Lung (tissue), 12 donors: ENCODE measurements around the gene POMGNT2. TPM values are rescaled to one million over a fixed set of nuclear protein-coding genes. Genes with fewer than 3 reads are reported as not detected.

Source experiments
- ATAC-seq: fragments of 200-7000 bp; cut with Tn5 transposase; one replicate; pipeline ENCODE4 v1.9.1; 2020; ENCODE audit warnings: moderate number of reproducible peaks; ENCODE audit not compliant: insufficient read depth, low FRiP score
- DNase-seq, 3 donors: peaks; one replicate each; pipeline ENCODE4 v3.0.0-alpha.2; 2013 to 2017
- H3K27ac ChIP-seq, 2 donors: one replicate each; pipeline ENCODE4 v1.5.1; 2013; ENCODE audit warnings: mild to moderate bottlenecking in 2 of 2, moderate library complexity in 2 of 2, control low read depth in 1 of 2, inconsistent platforms in 1 of 2, low read depth in 1 of 2, low read length in 1 of 2
- H3K27me3 ChIP-seq, 3 donors: one replicate each; pipeline ENCODE4 v1.5.1; 2013; ENCODE audit warnings: low read length in 2 of 3; ENCODE audit not compliant: control insufficient read depth in 3 of 3, insufficient read depth in 3 of 3
- H3K36me3 ChIP-seq, 4 donors: one replicate each; pipeline ENCODE4 v1.5.1; 2013; ENCODE audit warnings: low read length in 4 of 4, mild to moderate bottlenecking in 1 of 4, moderate library complexity in 1 of 4; ENCODE audit not compliant: control insufficient read depth in 4 of 4, insufficient read depth in 4 of 4
- H3K4me1 ChIP-seq, 5 donors: one replicate each; pipeline ENCODE4 v1.5.1; 2013; ENCODE audit warnings: low read length in 5 of 5, mild to moderate bottlenecking in 2 of 5, moderate library complexity in 1 of 5; ENCODE audit not compliant: control insufficient read depth in 5 of 5, insufficient read depth in 5 of 5
- H3K4me3 ChIP-seq: one replicate; pipeline ENCODE4 v1.5.1; 2013; ENCODE audit warnings: mild to moderate bottlenecking, control low read depth, moderate library complexity
- H3K9ac ChIP-seq, 2 donors: one replicate each; pipeline ENCODE4 v1.5.1; 2013; ENCODE audit warnings: low read length in 2 of 2, control low read depth in 1 of 2; ENCODE audit not compliant: insufficient read depth in 1 of 2
- H3K9me3 ChIP-seq, 4 donors: one replicate each; pipeline ENCODE4 v1.5.1; 2013; ENCODE audit warnings: low read length in 3 of 4, mild to moderate bottlenecking in 1 of 4, moderate library complexity in 1 of 4; ENCODE audit not compliant: control insufficient read depth in 4 of 4, insufficient read depth in 3 of 4
- WGBS, 2 donors: extraction: QIAGEN DNeasy Blood & Tissue Kit; methylation state at CpG; one replicate each; pipeline ENCODE4 v1.1.7; 2013; 5-methylcytosine and 5-hydroxymethylcytosine counted together
- polyA plus RNA-seq, 2 donors: library from polyadenylated mRNA; stranded (reverse); fragments of 200-250 nt; gene quantifications; one replicate each; pipeline ENCODE4 v1.2.1, GENCODE V29; 2013
- total RNA-seq, 2 donors: library from RNA; depleted of rRNA in 1 of 2; stranded (reverse); fragments of >200 nt in 1 of 2; gene quantifications; one replicate each; pipeline ENCODE4 v1.2.1, GENCODE V29; 2014 to 2021
- TF ChIP-seq, protein P1 (sequence below): IDR thresholded peaks from 2 replicates; pipeline ENCODE4 v1.5.1; 2012; ENCODE audit warnings: mild to moderate bottlenecking; ENCODE audit errors: control extremely low read depth, extremely low read depth
- donor health status: control.
- donor health status: control.
- donor health status: Bipolar disorder and iron deficiency.
- donor health status: healthy.
- donor health status: DM: yes; HTN: yes; CAD: no.

POMGNT2 gene
- total and polyA plus RNA-seq, 4 donors = 5.8 to 15.7 (median 13.1) TPM

DNA sequence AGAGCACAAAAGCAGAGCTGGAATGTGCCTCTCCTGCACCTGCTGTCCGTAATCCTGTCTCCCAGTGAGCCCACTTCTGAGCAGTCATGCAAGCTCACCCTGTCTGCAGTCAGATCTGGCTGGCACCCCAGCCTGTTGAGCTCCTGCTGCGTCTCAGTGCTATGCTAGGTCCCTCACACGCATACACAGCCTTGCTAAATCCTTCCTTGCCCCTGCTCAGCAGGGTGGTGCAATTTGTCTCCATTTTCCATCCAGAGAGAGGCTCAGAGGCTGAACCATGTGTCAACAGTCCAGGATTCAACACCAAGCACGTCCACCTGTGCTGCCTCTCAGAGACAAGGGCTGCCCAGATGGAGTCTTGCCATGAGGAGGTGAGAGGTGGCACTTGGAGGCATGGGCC, 11.0 kb downstream of the POMGNT2 start:
- DNase-seq = no peak
- 89 to 92% methylated on average over 4 of the region's 4 CpGs for WGBS, 2 donors
- Histone ChIP-seq H3K4me1 (peaks cover 0 to 3% (median 0%) of the 10 kb centered on the region in 5 donors), H3K36me3 (no peaks in the 10 kb centered on the region), H3K9ac (no peak overlapping the region), H3K9me3 (no peaks in the 10 kb centered on the region), H3K4me3 (no peak overlapping the region), H3K27me3 (no peaks in the 10 kb centered on the region), H3K27ac (no peak overlapping the region)
- TF ChIP-seq, protein P1, sequence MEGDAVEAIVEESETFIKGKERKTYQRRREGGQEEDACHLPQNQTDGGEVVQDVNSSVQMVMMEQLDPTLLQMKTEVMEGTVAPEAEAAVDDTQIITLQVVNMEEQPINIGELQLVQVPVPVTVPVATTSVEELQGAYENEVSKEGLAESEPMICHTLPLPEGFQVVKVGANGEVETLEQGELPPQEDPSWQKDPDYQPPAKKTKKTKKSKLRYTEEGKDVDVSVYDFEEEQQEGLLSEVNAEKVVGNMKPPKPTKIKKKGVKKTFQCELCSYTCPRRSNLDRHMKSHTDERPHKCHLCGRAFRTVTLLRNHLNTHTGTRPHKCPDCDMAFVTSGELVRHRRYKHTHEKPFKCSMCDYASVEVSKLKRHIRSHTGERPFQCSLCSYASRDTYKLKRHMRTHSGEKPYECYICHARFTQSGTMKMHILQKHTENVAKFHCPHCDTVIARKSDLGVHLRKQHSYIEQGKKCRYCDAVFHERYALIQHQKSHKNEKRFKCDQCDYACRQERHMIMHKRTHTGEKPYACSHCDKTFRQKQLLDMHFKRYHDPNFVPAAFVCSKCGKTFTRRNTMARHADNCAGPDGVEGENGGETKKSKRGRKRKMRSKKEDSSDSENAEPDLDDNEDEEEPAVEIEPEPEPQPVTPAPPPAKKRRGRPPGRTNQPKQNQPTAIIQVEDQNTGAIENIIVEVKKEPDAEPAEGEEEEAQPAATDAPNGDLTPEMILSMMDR = no peak
- no peak for ATAC-seq

DNA sequence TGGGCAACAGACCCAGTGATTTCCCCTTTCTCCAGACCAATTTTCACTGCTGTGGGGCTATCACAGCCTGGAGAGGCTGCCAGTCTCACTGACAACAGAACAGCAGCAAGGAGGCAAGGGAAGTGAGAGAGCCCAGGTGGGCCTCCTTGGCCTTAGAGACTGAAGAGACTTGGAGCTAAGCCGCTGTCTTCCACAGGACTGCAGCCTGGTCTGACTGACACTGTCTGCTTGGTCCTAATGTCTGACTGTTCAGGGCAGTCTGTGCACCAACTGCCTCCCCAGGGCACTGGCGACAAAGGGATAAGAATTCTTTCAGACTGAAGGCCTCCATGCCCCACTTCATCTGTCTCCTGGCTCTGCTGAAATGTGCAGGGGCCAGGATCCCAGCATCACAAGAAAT, 11.5 kb downstream of the POMGNT2 start:
- Histone ChIP-seq H3K9ac (no peak overlapping the region), H3K4me3 (no peak overlapping the region), H3K27me3 (no peaks in the 10 kb centered on the region), H3K27ac (no peak overlapping the region), H3K9me3 (no peaks in the 10 kb centered on the region), H3K36me3 (no peaks in the 10 kb centered on the region), H3K4me1 (peaks cover 0 to 3% (median 0%) of the 10 kb centered on the region in 5 donors)
- 91 to 96% methylated on average over 2 of the region's 2 CpGs for WGBS, 2 donors
- ATAC-seq (no peak), DNase-seq (no peak)
- TF ChIP-seq, protein P1 = no peak

DNA sequence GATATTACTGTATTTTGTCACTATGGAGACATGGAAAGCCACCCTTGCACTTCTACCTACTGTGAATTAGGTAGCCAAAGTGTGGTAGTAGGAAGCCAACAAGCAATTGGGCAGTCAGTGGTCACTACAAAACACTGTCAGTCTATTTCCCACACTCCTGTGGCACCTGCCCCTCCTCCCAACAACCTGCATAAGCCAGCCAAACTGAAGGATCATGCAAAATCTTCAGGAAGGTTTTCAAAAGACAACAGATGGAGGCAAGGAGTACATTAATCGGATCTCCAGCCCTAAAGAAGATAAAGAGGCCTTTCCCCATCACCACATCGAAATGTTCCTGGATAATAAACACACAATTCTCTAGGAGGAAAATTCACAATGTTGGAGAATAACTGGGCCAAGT, 11.9 kb downstream of the POMGNT2 start:
- no peak for ATAC-seq
- no peaks in the 10 kb centered on the region for H3K9me3 ChIP-seq
- WGBS, 2 donors = 92 to 98% methylated on average over 2 of the region's 2 CpGs
- no peak overlapping the region for H3K9ac ChIP-seq
- no peak for DNase-seq
- H3K36me3 ChIP-seq = no peaks in the 10 kb centered on the region
- H3K27me3 ChIP-seq = no peaks in the 10 kb centered on the region
- peaks cover 0 to 3% (median 0%) of the 10 kb centered on the region in 5 donors for H3K4me1 ChIP-seq
- H3K4me3 ChIP-seq = no peak overlapping the region
- no peak overlapping the region for H3K27ac ChIP-seq
- TF ChIP-seq, protein P1 = no peak

DNA sequence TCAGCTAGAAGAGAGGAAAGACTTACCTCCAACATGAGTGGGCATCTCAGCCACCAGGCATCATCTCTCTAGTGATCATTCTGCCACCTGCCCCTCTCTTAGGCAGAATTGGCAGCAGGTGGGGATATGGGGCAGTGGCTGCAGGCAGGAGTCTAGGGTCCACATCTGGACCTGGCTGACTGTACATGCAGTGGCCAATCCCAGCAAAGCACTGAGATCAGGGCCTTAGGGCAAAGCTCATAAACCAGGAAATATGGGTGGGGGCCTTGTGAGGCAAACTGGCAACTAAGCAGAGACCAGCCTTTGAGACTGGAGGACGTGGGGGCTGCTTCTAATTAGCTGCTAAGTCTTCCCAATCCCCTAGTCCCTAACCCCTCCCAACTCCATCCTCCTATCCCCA, 12.9 kb downstream of the POMGNT2 start:
- no peaks in the 10 kb centered on the region for H3K27me3 ChIP-seq
- DNase-seq (no peak), ATAC-seq (no peak)
- TF ChIP-seq, protein P1 = no peak
- WGBS, 2 donors = 90 to 93% methylated on average over 1 of the region's 1 CpG
- no peak overlapping the region for H3K27ac ChIP-seq
- H3K4me1 ChIP-seq = peaks cover 0 to 3% (median 0%) of the 10 kb centered on the region in 5 donors
- H3K36me3 ChIP-seq = peaks cover 0 to 2% (median 0%) of the 10 kb centered on the region in 4 donors
- H3K9ac ChIP-seq = no peak overlapping the region
- no peak overlapping the region for H3K4me3 ChIP-seq
- no peaks in the 10 kb centered on the region for H3K9me3 ChIP-seq
